A549 (cell line): ENCODE results near the gene MRPL12. TPM values are rescaled to one million over a fixed set of nuclear protein-coding genes. Genes with fewer than 3 reads are reported as not detected.

Source experiments
- ATAC-seq, 2 experiments: fragments of 200-7000 bp in 1 of 2; fragments of >200 bp in 1 of 2; cut with Nextera tagmentation in 1 of 2; cut with Tn5 transposase in 1 of 2; 3 replicates each; pipeline versions ENCODE4 v1.8.0 to v1.9.1; 2018 to 2020; ENCODE audit warnings: mild to moderate bottlenecking in 1 of 2, moderate library complexity in 1 of 2
- CTCF ChIA-PET: fragments of 300-600 bp; sonication (Branson Sonifier 250); formaldehyde crosslinking; extraction: SDS; loops from one replicate; lab custom pipeline; 2021; ENCODE audit warnings: antibody characterized with exemption, inconsistent platforms; lab: Yijun Ruan, JAX
- POLR2A ChIA-PET: fragments of 350-600 bp; formaldehyde crosslinking; extraction: SDS; loops from one replicate; lab custom pipeline; 2021; ENCODE audit warnings: antibody characterized with exemption, inconsistent platforms; lab: Yijun Ruan, JAX
- DNase-seq, 2 experiments: peaks; one replicate each; pipeline versions ENCODE4 v3.0.0 to v3.0.0-alpha.2; 2011 to 2016; ENCODE audit warnings: low read depth in 1 of 2, low spot score in 1 of 2
- FAIRE-seq: peaks from 2 replicates; lab custom pipeline; 2011; peaks lifted over from hg19 to GRCh38; lab: Jason Lieb, UNC
- H3K27ac ChIP-seq, 2 experiments: fragments of >200 bp; sonication (Bioruptor Twin); formaldehyde crosslinking; 3 replicates each; pipeline ENCODE4 v1.5.1; 2016 to 2017
- H3K4me1 ChIP-seq: fragments of >200 bp; sonication (Bioruptor Twin); formaldehyde crosslinking; 3 replicates; pipeline ENCODE4 v1.6.1; 2016
- H3K4me2 ChIP-seq: fragments of >200 bp; sonication (Bioruptor Twin); formaldehyde crosslinking; 3 replicates; pipeline ENCODE4 v1.6.1; 2016
- H3K4me3 ChIP-seq: fragments of >200 bp; sonication (Bioruptor Twin); formaldehyde crosslinking; 3 replicates; pipeline ENCODE4 v1.5.1; 2016
- H3K9me3 ChIP-seq: fragments of >200 bp; sonication (Bioruptor Twin); formaldehyde crosslinking; 3 replicates; pipeline ENCODE4 v1.6.1; 2016
- BCL3 ChIP-seq: fragments of >200 bp; sonication (Bioruptor Twin); formaldehyde crosslinking; IDR thresholded peaks from 3 replicates; pipeline ENCODE4 v1.6.1; 2016
- BHLHE40 ChIP-seq: IDR thresholded peaks from 2 replicates; pipeline ENCODE4 v1.6.1; 2012; ENCODE audit warnings: low read depth, low read length, inconsistent platforms
- ESRRA ChIP-seq: fragments of 150-350 bp; IDR thresholded peaks from 2 replicates; pipeline ENCODE4 v1.6.1; 2014; ENCODE audit warnings: mild to moderate bottlenecking, low read length, borderline replicate concordance
- GATA3 ChIP-seq: IDR thresholded peaks from 2 replicates; pipeline ENCODE4 v1.6.1; 2012; ENCODE audit warnings: borderline replicate concordance
- NFE2L2 ChIP-seq: fragments of 150-350 bp; conservative IDR thresholded peaks from 2 replicates; pipeline ENCODE4 v1.6.1; 2014; ENCODE audit warnings: low read length
- PHF8 ChIP-seq: fragments of 200-600 bp; sonication (generic); IDR thresholded peaks from 2 replicates; pipeline ENCODE4 v1.6.1; 2016; ENCODE audit warnings: low read depth, mild to moderate bottlenecking, antibody characterized with exemption, moderate library complexity, borderline replicate concordance
- POLR2AphosphoS2 ChIP-seq: conservative IDR thresholded peaks from 2 replicates; pipeline ENCODE4 v1.6.1; 2012; ENCODE audit warnings: low read length, improper control_type of control experiment, inconsistent platforms
- RCOR1 ChIP-seq: fragments of 150-350 bp; IDR thresholded peaks from 2 replicates; pipeline ENCODE4 v1.6.1; 2014; ENCODE audit warnings: antibody characterized with exemption, low read length, low read depth
- RFX5 ChIP-seq: fragments of 450-650 bp; IDR thresholded peaks from 2 replicates; pipeline ENCODE4 v1.7.1; 2014; ENCODE audit warnings: antibody characterized with exemption, mild to moderate bottlenecking, moderate library complexity
- RNF2 ChIP-seq: fragments of 200-600 bp; sonication (generic); IDR thresholded peaks from 2 replicates; pipeline ENCODE4 v1.6.1; 2016; ENCODE audit warnings: low read depth, mild to moderate bottlenecking, antibody characterized with exemption, moderate library complexity, borderline replicate concordance
- TFCP2L1 ChIP-seq: fragments of 250-450 bp; sonication (Bioruptor Pico); IDR thresholded peaks from 2 replicates; pipeline ENCODE4 v1.5.0; 2021; ENCODE audit warnings: mild to moderate bottlenecking
- ZFP36 ChIP-seq: fragments of 450-650 bp; IDR thresholded peaks from 2 replicates; pipeline ENCODE4 v1.6.1; 2014; ENCODE audit warnings: borderline replicate concordance; ENCODE audit not compliant: partially characterized antibody
- ZSCAN20 ChIP-seq: fragments of 250-450 bp; sonication (Bioruptor Pico); IDR thresholded peaks from 2 replicates; pipeline ENCODE4 v1.8.0; 2022; ENCODE audit warnings: mild to moderate bottlenecking, moderate library complexity
- WGBS: methylation state at CpG from one replicate; pipeline ENCODE4 v1.1.6; 2017; ENCODE audit errors: missing lambda C conversion rate; 5-methylcytosine and 5-hydroxymethylcytosine counted together
- polyA plus RNA-seq, 4 experiments: library from polyadenylated mRNA; depleted of rRNA in 3 of 4; stranded (reverse); fragments of >200 nt; fragmentation: RNase III in 1 of 4; extraction: RNeasy Plus Mini Kit Qiagen cat#74134 plus additional on column Dnase treatment in 1 of 4; gene quantifications; 2 replicates in 3 of 4; 3 replicates in 1 of 4; pipeline ENCODE4 v1.2.3, GENCODE V29; 2011 to 2017
- TF ChIP-seq, protein P1 (sequence below): fragments of 150-350 bp; IDR thresholded peaks from 2 replicates; pipeline ENCODE4 v1.6.1; 2014; ENCODE audit warnings: low read depth, mild to moderate bottlenecking, low read length
- TF ChIP-seq, protein P2 (sequence below): IDR thresholded peaks from 2 replicates; pipeline ENCODE4 v1.6.1; 2012

Gene MRPL12
- polyA plus RNA-seq, 2 of the 4 experiments (the other 2 are of a cell fraction), result 161 to 215 TPM

GRCh38 chr17:81714412-81715106 is 11.4 kb downstream of the MRPL12 start:
- ChIA-PET CTCF (interaction anchor here (0.8 to 4.6 kb wide), 14 partner anchors 10 to 316 kb away, joined by 3 to 24 read pairs (median 4); partner anchors contain the start of genes ARL16, HGS, MCRIP1 and MRPL12), POLR2A (interaction anchor here (3.9 kb wide), 1 partner anchor 12 kb away, joined by 41 read pairs; the partner anchor contains the start of gene MRPL12)
- Histone ChIP-seq H3K4me3 (no peak overlapping the region), H3K4me1 (peaks cover 20% of the 10 kb centered on the region)
- FAIRE-seq (no peak), ATAC-seq (no peak), DNase-seq (no peak)
- WGBS, result 92% methylated on average over 34 of the region's 39 CpGs
- TF ChIP-seq TFCP2L1 (CRISPR knock-in tag), result no peak
- TF ChIP-seq, all 56 proteins: peak for 0
- Histone ChIP-seq H3K4me2 (no peak overlapping the region), H3K9me3 (no peaks in the 10 kb centered on the region), H3K27ac (no peak overlapping the region)

GRCh38 chr17:81715107-81715871 is 12.1 kb downstream of the MRPL12 start:
- Histone ChIP-seq H3K4me2 (no peak overlapping the region), H3K9me3 (no peaks in the 10 kb centered on the region), H3K27ac (no peak overlapping the region), H3K4me1 (peaks cover 20% of the 10 kb centered on the region), H3K4me3 (no peak overlapping the region)
- TF ChIP-seq ZSCAN20 (CRISPR knock-in tag), result no peak
- no peak for TF ChIP-seq RCOR1
- no peak for TF ChIP-seq ESRRA
- no peak for TF ChIP-seq ZFP36
- TF ChIP-seq BHLHE40, result no peak
- TF ChIP-seq RFX5, result no peak
- no peak for TF ChIP-seq POLR2AphosphoS2
- no peak for TF ChIP-seq BCL3
- TF ChIP-seq, protein P1, sequence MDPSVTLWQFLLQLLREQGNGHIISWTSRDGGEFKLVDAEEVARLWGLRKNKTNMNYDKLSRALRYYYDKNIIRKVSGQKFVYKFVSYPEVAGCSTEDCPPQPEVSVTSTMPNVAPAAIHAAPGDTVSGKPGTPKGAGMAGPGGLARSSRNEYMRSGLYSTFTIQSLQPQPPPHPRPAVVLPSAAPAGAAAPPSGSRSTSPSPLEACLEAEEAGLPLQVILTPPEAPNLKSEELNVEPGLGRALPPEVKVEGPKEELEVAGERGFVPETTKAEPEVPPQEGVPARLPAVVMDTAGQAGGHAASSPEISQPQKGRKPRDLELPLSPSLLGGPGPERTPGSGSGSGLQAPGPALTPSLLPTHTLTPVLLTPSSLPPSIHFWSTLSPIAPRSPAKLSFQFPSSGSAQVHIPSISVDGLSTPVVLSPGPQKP, result no peak
- TF ChIP-seq RNF2, result no peak
- no peak for TF ChIP-seq GATA3
- no peak for TF ChIP-seq PHF8
- TF ChIP-seq NFE2L2, result no peak
- TF ChIP-seq, protein P2, sequence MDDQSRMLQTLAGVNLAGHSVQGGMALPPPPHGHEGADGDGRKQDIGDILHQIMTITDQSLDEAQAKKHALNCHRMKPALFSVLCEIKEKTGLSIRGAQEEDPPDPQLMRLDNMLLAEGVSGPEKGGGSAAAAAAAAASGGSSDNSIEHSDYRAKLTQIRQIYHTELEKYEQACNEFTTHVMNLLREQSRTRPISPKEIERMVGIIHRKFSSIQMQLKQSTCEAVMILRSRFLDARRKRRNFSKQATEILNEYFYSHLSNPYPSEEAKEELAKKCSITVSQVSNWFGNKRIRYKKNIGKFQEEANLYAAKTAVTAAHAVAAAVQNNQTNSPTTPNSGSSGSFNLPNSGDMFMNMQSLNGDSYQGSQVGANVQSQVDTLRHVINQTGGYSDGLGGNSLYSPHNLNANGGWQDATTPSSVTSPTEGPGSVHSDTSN, result no peak
- ATAC-seq (no peak), DNase-seq (no peak), FAIRE-seq (no peak)
- ChIA-PET POLR2A (interaction anchor here (1.0 to 1.3 kb wide), 2 partner anchors 12 to 146 kb away, joined by 3 read pairs; partner anchors contain the start of genes MRPL12 and P4HB), CTCF (interaction anchor here (0.8 to 4.6 kb wide), 13 partner anchors 9 to 315 kb away, joined by 3 to 24 read pairs (median 4); partner anchors contain the start of genes MCRIP1 and MRPL12)
- 91% methylated on average over 25 of the region's 32 CpGs for WGBS
